Activated T-helper 9 cell treated with anti-CD3 and anti-CD28 coated beads, Interleukin-2, amount 50 U/mL, for 16 hours (primary cell): ENCODE measurements around the gene FRAS1.

ENCODE experiments used
- DNase-seq: peaks from one replicate; pipeline ENCODE4 v3.0.0-alpha.2; 2020; ENCODE audit warnings: low read depth

Gene FRAS1

DNA sequence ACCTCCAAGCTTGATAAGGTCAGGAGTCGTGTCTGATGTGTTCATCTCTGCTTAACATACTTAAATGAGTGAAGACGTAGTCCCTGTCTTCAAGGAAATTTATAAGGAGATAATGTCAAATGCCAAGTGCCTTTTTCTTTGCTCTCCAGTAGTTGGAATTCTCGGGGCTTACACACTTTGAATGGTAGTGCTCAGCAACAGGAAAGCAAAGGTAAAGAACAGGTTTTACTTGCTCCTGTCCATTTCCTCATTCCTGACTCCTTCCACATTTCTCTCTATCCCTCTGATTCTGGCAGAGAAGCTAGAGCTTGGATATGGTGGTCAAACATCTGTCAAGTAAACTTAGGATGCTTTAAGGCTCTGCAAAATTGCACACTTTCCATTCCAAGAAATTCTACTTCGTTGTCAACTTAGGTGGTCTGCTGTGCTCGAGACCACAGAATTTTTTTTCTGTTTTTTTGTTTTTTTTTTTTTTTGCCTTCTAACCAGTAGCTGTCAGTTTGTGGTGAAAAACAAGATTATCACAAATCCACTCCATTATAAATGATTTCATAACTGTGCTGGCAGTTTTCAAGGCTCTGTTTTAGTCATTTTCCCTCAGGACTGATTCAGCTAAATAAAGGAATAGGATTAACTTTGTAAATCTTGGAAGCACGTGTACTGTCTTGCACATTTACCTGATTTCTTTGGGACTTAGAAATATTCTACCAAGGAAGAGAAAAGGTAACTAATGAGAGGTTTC is 313.7 kb downstream of the FRAS1 start:
- DNase-seq: no peak

DNA sequence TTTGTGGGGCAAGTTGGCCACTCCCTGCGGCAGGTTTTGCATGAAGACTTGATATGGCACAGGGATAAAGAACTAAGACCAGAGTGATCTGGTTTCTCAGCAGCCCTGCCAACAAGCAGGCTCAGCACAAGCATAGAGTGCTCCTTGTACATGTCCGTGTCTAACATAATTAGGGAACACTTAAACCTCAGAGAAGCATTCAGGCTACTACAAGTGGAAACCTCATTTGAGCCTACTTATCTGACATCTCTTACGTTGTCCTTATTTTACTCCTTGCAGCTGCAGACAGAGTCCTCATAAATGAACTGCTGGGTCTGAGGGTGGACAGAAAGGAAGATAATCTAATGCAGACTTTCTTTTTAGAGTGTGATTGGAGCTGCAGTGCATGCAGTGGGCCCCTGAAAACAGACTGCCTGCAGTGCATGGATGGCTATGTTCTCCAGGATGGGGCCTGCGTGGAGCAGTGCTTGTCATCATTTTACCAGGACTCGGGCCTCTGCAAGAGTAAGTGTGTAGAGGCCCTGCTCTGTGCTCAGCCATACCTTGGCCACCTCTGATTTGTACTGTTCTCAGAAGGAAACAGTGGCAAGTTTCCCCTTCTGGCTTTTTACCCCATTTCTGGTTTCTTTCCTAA is 315.3 kb downstream of the FRAS1 start:
- no peak for DNase-seq

DNA sequence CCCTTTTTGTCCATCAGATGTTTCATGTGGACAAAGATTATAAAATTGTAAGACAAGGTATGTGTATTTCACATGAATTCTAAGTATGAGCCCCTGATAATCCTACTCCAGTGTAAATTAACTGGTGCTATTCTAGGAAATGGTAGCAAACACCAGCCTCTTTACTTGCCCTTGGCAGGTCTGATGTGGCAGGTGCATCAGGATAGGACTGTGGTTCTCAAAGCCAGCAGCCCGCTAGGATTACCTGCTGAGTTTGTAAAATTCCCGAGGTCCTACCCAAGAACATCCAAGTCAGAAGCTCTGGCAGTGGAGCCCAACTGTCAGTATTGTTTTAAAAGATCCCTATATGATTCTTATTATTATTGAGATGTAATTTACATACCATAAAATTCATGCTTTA is 320.4 kb downstream of the FRAS1 start:
- no peak for DNase-seq

DNA sequence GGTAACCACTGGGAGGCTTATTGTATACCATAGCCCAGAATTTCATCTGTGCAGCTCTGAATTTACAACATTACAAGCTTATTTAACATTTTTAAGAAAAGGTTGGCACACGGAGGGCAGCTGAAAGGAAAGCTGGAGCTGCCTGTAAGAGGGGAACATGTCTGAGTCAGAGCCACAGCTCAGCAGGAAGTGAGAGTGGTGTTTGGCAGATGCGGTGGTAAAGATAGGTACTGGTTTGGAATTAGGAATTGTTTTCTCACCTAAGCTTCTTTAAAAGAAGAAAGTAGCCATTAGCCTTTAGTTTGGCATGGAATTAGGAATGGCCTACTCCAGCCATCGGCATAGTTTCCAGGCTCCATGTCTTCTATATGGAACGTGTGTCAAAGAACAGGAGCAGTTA is 321.9 kb downstream of the FRAS1 start:
- DNase-seq: no peak

DNA sequence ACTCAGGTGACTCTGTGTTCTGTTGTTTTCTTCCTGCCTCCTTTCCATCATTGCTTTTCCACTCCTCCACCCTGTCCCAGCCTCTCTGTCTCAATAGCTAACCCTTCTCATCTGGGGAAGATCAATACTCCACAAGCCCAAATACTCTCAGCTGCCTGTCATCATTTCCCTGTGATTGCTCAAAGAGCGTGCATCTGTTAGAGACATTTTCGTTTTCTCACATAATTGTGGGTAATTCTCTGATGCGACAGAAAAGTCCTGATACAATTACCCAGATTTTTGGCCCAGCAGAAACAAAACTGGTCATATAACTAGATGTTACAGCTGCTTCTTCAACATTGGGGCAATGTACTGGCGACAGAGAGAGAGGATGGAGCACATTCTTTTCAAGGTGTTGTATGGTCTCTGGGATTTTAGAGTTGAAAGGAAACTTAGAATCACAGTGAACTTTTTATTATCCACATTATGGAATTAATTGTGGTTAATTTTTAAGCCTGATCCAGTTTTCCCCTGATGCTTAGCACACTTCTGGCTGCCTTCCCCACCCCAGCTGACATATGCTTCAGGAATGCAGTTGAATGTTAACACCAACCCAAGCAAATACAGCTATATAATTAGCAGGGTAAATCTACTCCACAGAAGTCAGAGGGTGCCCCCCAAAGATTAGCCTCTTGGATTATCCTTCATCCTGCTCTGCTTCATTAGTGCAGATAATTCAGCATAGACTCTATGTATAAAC is 323.0 kb downstream of the FRAS1 start:
- no peak for DNase-seq

DNA sequence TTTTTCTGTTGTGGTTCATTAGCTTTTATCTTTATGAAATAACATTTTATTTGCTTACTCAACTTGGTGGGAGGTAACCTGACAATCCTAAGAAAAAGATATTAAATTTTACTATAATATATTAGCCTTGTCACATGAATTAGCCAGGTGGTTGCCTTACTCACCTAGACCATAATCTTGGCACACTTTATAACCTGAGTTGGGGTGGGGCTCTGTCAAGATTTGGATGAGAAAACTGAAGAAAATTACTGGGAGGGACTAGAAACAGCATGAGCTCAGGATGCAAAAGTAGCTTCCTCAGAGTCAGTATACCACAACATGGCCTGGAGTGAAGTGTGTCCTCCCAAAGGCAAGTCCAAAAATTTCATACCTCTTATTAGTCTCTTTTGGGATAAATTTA is 329.6 kb downstream of the FRAS1 start:
- no peak for DNase-seq

DNA sequence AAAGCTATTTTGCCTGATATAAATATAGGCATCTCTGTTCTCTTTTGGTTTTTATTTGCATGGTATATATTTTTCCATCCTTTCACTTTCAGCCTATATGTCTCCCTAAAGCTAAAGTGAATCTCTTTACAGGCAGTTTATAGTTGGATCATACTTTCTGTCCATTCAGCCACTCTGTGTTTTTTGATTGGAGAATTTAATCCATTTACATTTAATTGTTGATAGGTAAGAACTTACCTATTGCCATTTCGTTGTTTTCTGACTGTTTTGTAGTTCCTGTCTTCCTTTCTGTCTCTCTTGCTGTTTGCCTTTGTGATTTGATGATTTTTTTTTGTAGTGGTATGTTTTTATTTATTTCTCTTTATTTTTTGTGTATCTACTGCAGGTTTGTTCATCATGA is 338.5 kb downstream of the FRAS1 start:
- no peak for DNase-seq

DNA sequence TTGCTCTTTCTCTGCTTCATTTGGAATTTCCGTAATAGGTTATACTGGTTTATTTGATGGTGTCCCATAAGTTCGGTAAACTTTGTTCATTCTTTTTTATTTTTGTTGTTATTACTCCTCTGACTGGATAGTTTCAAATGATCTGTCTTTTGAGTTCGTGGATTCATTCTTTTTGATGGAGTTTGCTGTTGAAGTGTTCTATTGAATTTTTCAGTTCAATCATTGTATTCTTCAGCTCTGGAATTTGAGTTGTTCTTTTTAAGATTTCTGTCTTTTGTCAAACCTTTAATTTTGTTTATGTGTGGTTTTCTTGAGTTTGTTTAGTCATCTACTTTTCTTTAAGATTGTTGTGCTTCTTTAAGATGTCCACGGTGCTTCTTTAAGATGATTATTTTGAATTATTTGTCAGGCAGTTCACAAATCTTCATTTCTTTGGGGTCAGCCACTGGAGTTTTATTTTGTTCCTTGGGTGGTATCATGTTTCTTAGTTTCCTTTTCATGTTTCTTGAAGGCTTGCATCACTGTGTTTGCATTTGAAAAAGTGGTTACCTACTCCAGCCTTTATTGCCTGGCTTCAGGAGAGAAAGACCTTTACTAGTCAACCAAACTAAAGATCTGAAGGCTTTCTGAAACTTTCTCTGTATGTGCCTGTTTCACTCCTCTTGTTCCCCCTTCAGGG is 339.6 kb downstream of the FRAS1 start:
- no peak for DNase-seq

DNA sequence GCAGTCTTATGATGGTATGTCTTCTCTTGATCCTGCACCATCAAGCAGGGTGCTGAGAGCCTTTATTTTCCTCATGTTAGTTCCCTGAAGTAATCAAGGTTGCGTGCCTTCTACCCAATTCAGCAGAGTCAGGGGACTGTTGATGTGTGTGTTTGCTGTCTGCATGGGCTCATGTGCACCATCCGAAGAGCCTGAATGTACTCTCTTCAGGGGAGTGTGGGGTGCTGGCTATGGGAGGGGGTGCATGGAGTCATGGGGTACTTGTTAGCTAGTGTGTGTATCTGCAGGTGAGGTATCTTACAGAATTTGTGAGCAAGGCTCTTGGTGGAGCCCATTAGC is 340.1 kb downstream of the FRAS1 start:
- DNase-seq: no peak

DNA sequence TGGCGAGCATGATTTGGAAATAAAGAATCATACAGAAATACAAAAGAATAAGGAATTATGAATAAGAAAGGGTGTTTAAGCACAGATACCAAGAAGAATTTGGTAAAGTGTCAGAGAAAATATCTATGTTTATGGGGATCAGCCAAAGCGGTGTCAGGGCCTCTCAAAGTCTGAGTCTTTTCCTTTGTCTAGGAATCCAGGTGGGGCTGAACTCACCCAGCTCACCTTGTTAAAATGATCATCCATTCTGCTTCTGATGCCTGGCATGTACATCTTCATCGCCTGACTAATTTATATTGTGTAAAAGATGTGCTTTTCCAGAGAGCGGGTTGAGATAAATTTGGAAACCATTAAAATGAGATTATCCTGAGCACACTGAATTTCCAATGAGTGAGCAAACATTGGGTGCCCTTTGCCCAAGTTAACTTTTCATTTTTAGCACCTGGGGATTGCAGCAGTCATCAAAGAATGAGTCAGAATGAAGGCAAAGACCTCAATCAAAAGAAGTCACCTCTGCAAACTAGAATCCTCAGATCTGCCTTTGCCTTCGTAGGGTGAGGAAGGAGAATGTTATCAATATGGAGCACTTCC is 352.6 kb downstream of the FRAS1 start:
- no peak for DNase-seq

DNA sequence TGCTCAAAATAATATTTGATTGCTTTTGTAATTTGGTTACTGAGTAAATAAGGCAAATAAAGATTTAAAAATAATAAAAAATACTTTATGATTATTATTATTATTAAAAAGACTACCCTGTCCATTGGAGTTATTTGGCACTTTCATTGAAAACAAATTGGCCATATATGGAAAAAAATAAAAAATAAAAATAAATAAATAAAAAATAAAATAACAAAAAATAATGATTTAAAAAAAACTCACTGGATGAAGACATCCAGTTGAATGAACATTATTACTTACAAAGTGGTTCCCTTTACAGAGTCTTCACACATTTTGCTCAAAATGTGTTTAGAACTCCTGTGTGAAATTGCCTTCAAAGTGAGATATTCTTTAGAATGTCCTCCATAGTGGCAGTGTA is 353.1 kb downstream of the FRAS1 start:
- no peak for DNase-seq

DNA sequence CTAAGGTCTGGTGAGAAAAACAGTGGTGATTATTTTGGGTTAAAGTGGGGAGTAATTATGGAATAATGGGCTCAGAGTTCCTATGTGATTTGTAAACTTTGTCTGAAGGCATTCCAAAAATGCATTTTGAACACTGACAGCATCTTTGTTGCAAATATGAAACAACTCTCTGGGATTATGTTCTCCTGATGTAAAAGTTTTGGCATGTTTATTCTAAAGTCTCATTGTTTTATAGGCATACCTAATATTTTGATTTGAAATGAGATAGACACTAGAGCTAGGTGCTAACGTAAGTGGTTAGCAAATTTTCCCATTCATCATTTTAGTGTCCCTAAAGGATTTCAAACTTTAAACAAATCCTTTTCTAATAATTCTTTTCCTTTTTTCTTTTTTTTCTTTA is 353.6 kb downstream of the FRAS1 start:
- no peak for DNase-seq

DNA sequence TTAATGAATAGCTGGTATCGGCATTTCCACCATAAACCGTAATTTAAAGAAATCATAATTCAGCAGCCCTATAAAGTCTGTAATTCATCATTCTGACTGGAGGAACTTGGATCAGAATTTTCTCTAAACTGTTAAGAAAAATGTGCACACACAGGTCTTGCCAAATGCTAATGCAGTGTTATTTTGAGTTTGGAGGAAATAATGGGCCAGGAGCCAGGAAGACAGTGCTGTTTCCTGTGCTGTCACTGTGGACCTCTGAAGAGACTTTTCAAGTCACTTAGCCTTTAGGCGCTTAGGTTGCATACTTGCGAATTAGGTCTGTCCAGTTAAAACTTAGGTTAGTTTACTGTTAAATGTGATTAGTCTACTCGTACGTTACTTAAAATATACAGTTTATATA is 357.0 kb downstream of the FRAS1 start:
- DNase-seq: no peak

DNA sequence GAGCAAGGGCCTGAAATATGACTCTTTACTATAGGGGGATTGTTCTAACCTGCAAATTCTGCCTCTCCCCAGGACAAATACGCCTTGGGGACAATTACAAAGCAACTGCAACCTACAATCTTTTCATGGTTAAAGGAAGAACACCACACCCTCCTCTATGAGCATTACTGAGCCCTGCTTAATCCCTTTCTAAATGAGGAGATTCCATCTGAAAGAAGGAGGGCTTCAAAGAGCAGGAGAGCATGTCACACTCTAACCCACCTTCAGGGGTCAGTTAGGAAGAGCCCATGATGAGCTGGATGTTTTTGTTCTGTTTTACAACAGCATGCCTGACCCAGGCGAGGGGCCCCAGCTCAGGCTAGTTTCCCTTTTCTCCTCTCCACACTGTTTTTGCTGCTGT is 360.5 kb downstream of the FRAS1 start:
- DNase-seq: no peak

DNA sequence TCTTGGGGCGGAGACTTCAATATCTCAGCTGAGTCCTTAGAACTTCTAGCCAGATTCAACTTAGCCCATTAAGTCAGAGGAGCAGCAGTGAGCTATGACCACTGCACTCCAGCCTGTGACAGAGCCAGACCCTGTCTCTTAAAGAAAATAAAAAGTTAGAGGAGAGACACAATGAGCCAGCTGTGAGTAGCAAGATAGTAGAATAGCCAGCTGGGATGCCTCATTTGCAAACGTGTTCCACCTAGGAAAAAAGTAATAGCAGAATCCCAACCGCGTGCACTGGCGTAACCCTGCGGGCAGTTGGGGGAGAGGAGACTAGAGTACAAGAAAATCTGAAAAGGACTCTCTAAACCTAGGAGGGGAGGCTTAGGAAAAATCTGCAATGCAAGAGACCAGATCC is 361.3 kb downstream of the FRAS1 start:
- no peak for DNase-seq

DNA sequence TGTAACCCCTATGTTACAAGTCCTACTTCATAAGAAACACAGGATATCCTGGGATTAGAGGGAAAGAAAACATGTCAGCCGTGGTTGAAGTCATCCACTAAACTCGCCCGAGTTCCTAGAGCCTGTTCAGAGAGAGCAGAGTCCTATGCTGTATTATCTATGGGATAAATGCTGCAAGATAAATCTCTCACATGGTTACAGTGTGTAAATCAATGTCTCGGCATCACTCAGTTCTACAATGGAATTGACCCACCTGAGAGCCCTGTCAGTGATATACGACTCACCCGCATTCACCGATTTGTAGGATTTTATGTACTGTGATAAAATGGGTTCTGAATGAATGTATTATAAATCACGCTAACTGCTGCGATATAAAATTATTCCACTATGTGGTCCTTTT is 366.7 kb downstream of the FRAS1 start:
- no peak for DNase-seq

DNA sequence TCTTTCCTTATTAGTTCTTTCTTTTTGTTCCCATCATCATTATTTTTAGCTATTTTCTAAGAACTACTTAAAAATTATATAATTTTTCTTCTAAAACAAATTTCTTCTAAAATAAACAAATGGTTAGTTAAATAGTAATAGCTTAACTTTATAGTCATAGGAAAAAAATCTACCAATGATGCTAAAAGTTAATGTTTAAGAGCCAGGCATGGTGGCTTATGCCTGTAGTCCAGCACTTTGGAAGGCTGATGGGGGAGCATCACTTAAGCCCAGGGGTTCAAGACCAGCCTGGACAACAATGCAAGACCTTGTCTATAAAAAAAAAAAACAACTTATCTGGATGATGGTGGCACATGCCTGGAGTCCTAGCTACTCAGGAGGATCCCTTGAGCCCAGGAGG is 367.3 kb downstream of the FRAS1 start:
- no peak for DNase-seq

DNA sequence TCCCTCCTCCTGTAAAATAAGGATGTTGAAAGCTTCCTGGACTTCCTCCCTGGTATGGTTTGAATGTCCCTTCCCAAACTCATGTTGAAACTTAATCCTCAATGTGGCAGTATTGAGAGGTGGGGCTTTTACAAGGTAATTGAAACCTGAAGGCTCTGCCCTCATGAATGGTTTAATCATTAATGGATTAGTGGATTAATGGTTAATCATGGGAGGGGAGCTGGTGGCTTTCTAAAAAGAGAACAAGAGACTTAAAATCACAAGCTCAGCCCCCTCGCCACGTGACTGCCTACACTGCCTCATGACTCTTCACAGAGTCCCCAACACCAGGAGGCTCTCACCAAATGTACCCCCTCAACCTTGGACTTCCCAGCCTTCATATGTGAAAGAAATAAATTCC is 369.8 kb downstream of the FRAS1 start:
- no peak for DNase-seq

DNA sequence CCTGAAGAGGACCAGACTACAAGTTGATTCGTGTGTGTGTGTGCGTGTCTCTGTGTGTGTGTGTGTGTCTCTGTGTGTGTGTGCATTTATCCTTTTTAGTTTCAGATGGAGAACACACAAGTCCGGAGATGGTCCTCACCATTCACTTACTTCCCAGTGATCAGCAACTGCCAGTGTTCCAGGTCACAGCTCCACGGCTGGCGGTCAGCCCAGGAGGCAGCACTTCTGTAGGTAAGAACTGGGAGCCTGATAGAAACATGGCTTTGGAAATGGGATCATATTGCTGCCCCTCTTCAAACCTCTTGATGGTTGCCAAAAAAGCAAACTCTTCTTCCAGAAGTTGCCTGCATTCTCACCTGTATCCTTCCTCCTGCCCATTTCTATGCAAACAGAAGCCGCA is 371.9 kb downstream of the FRAS1 start:
- DNase-seq: no peak

DNA sequence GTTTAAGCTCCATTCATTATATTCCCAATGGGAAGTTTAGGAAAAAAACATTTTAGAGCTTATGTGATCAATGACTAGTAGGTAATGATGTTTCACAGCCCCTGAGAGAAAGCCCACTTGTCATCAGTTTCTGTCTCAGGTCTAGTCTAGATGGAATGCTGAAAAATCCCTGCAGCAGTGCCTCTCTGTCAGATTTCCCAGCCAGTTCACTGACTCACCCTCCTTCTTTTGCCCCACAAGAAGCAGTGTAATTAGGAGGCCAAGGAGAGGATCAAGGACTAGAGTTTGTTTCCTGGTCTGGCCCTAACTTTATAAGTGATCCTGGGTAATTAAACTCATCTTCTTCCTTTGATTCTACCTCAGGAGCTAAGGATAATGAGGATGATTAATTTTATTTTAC is 375.8 kb downstream of the FRAS1 start:
- no peak for DNase-seq

DNA sequence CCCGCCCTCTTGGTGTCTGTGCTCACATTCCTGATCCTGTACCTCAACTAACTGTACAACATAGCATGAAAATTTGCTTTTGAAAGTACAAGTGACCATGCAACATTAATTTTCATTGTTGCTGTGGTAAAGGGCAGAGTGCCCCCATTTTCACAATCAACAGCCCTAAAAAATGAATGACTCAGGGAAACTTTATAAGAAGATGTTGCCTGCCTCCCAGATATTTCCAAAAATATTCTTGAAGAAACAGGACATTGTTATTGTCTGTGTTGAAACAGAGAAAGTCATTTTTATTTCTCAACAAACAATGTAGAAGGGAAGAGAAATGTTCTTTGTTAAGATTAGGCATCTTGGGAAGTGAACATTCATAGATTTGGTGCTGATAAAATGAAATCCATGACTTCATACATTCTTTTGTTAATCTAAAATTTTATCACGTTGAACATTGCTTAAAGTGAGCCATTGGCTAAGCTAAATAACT is 380.5 kb downstream of the FRAS1 start:
- no peak for DNase-seq

DNA sequence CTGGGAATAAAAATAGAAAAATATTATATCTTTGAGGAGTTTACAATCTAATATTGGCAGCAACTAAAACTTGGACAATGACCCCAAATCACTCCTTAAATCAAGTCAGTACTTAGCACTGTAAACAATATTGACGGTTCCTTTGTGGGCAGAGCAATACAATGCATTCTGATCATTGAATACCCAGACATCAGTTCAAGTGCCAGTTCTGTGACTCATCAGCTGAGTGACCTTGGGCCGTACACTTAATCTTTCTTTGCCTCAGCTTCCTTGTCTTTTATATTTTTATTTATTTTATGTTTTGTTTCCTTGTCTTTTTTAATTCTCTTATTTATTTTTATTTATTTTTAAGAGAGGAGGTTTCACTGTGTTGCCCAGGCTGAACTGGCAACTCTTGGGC is 382.2 kb downstream of the FRAS1 start:
- no peak for DNase-seq

DNA sequence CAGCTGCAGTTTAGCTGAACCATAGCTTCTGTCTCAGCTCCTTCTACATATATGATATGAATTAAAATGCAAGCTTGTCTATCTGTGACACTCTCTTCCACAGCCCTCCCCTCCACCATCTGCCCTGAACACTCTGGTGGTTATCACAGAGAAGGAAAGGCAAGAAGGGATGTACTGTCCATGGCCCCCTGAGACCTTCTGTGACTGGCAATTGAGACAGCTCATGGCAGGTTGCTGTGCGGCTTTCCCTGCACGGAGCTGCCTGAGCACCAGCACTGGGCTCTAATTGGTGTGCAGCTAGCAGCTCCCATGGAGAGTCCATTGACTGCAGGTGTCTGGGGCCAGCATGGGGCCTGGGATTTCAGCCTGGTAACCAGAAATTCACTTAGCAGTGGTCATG is 384.6 kb downstream of the FRAS1 start:
- no peak for DNase-seq
